Cerebellar nuclear complex (tissue), 1 donor: ENCODE data around the gene BICDL1.
"Not testable (repeated sequence)": the region's sequence is repeated elsewhere in the genome, so short reads cannot be mapped to it uniquely, and the experiment has no call there.

Experiments used
- DNase-seq, 2 experiments: peaks; one replicate each; lab custom pipeline; 2025; lab: John Stamatoyannopoulos, UW

The BICDL1 gene, protein sequence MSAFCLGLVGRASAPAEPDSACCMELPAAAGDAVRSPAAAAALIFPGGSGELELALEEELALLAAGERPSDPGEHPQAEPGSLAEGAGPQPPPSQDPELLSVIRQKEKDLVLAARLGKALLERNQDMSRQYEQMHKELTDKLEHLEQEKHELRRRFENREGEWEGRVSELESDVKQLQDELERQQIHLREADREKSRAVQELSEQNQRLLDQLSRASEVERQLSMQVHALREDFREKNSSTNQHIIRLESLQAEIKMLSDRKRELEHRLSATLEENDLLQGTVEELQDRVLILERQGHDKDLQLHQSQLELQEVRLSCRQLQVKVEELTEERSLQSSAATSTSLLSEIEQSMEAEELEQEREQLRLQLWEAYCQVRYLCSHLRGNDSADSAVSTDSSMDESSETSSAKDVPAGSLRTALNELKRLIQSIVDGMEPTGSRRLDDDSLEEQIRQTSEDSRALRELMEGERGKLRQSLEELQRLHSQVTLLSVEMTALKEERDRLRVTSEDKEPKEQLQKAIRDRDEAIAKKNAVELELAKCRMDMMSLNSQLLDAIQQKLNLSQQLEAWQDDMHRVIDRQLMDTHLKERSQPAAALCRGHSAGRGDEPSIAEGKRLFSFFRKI

DNA sequence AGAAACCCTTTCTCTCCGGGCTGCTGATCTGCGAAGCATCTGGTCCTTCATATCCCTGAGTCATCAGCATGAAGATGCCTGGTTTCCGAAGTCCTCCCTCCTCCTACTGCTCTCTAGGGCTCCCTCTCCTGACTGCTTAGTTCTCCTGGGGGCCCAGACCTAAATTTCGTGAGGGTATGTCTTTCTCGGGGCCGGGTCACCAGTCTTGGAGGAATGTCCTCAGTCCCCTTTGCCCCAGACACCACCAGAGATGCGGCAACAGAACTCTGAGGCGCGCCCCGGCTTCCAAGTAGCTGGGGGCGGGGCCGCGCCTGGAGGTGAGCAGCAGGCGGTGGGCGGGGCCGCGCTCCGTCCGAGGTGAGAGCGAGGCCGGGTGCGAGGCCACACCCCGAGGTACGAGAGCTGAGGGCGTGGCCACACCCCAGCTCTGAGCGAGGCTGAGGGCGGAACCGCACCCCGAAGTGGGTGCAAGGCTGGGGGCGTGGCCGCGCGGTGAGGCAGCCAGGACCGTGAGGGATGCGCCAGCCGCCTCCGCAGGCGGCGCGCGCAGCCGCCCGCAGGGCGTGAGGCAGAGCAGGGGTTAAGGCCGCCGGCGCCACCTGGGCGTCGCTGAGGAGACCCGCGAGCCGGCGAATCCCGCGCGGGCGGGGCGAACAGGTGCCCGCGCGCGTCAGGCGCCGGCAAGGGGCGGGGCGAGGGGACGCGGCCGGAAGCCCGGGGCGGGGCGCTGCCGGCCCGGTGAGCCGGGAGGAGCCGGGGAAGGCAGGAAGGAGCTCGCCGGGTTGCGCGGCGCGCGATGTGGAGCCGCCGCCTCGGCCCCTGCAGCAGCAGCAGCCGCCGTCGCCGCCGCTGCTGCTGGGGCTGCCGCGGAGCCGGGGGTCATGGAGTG, at the start of gene BICDL1:
BICDL1 (plus strand) TSS at position 765 of the 889 bp plus-strand sequence. CDS start 633 bp downstream, outside the sequence.
- DNase-seq: peak; percentile 43 to 69

DNA sequence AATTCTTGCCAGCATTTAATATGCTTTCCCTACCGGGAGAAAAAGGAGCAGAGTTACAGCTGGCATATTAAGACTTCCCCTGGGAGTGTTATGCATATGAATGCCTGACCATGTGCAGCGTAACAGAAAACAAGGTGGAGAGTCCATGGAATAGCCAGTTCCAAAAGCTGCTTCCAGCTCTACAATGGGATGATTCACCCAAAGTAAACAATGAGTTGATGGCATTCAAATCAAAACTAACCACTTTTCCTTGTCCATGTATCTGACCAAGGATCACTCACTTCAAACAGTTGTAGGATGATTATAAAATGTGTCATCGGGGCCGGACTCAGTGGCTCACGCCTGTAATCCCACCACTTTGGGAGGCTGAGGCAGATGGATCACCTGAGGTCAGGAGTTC, 48.1 kb upstream of the BICDL1 start:
- no peak for DNase-seq

DNA sequence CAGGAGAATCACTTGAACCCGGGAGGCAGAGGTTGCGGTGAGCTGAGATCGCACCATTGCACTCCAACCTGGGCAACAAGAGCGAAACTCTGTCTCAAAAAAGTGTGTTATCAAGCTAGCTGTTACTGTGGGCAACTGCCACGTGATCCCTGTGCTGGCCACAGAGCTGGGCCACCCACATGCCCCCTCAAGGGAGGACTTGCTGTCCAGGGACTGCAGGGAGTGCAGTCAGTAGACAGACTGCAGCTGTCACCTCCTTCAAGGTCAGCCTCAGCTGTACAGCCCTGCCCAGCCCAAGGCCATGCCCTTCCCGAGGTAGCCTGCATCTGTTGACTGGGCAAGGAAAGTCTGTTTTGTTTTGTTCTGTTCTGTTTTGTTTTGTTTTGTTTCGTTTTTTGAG, 46.6 kb upstream of the BICDL1 start:
- no peak for DNase-seq

DNA sequence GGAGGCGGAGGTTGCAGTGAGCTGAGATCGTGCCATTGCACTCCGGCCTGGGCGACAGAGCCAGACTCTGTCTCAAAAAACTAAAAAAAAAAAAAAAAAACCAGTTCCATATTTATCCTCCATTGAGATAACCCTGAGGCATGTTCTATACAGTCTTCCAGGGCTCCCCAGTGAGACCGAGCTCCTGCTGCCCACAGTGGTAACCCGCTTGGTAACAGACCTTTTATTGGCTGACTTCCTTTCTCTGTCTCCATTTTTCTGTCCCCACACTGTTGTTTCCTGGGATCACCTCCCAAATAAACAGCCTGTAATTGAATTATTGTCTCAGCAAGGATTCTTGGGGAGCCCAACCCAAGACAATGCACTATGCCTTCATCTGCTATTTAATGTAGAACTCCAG, 42.8 kb upstream of the BICDL1 start:
- no peak for DNase-seq

DNA sequence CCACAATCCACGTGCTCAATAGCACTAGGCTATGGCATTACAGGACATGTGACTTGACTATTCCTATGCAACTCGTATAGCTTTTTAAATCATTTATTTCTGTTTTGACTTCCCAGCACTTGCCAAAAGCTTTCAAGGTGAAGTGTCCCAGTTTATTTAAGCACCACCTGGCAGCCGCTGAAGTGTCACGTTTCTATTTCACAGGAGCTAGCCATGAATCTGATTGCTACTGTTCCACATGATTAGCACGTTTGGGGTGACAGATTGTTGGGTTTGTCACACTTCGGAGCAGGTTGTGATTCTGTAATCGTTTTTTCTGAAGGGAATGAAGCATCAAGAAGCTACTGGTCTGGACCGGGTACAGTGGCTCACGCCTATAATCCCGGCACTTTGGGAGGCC, 39.9 kb upstream of the BICDL1 start:
- no peak for DNase-seq

DNA sequence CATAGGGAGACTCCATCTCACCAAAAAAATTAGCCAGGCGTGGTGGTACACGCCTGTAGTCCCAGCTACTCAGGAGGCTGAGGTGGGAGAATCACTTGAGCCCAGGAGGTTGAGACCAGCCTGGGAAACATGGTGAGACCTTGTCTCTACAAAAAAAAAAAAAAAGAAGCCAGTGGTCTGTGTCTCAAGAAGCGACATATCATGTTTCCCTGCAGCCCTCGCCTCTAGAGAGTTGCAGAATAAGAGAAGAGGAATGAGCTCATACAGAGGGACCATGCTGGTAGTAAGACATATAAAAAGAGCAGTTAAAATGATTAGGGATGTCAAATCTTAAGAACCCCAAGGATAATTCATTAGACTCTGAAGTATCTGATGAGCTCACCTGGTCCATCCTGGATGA, 39.4 kb upstream of the BICDL1 start:
- no peak for DNase-seq

DNA sequence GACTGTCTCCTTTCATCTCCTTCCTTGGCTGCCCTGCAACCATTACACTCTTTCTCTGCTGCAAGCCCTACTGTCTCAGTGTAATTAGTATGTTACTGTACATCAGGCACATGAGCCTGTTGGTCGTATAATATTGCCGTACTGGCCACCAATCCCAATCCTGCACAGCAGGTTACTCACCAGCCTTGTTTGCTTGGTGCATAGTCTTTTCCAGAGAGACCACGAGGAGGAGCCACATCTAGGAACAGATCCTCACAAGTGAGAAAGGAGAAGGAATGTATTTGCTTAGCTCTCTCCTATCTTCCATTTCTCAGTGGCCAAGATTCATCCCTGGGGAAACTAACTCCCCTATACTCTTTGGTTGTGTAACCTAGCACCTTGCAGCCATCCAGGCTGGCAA, 33.0 kb upstream of the BICDL1 start:
- DNase-seq: no peak

DNA sequence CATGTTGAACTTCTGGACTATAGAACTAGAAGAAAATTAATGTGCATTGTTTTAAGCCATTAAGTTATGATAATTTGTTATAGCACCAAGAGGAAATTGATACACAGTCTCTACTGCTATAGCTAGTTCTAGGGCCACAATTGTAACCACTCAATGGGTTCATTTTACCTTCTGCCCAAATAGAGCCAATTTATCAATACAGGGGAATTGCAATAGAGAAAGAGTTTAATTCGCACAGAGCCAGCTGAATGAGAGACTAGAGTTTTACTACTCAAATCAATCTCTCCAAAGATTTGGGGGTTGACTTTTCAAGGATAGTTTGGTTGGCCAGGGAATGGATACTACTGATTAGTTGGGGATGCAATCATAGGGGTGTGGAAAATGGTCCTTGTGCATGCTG, 31.9 kb upstream of the BICDL1 start:
- no peak for DNase-seq

DNA sequence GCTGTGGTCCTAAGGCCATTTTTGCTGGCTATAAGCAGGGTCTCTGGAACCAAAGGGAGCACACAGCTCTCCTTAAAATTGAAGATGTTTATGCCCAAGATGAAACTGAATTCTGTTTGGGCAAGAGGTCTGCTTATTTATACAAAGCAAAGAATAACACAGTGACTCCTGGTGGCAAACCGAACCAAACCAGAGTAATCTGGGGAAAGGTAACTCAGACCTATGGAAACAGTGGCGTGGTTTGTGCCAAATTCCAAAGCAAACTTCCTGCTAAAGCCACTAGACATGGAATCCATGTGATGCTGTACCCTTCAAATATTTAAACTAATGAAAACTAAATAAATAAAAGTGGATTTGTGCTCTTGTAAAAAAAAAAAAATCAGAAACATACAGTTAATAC, 29.6 kb upstream of the BICDL1 start:
- DNase-seq: no peak

DNA sequence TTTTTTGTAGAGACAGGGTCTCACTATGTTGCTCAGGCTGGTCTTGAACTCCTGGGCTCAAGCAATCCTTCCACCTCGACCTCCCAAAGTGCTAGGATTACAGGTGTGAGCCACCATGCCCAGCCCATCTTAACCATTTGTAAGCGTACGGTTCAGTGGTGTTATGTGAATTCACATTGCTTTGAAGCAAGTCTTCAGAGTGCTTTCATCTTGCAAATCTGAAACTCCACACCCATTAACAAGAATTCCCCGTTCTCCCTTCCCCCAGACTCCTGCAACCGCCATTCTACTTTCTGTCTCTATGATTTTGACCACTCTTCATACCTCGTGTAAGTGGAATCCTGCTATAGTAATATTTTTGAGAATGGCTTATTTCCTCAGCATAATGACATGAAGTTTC, 24.9 kb upstream of the BICDL1 start:
- DNase-seq: no peak

DNA sequence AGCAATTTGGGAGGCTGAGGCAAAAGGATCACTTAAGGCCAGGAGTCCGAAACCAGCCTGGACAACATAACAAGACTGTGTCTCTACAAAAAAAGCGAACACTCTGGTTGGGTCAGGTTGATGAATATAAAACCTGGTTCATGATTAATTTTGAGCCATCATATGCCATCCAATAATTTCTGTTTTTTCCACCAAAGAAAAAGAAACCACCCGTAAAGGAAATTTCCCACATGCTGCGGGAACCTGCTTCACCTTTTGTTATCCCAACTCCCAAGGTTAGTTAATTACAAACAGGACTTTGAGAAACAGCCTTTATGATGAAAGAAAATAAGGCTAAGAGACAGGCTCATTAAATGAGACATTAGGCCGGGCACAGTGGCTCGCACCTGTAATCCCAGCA, 24.1 kb upstream of the BICDL1 start:
- DNase-seq: no peak

DNA sequence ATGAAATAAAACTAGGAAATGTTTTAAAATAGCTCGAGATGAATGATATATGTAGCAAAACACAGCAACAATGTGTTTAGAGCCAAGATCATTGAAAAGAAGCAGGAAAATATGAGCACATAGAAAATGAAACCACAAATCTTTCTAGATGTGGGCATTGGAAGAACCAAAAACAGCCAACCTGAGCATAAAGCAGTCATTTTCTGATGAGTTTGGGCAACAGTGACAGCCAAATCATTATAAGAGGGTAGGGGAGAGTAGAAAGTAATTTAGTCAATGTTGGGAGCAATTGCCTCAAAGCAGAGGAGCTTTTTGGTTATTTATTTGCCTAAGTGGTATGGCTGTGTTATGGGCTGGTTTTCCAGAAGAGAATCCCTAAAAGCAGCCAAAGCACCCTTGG, 8.8 kb upstream of the BICDL1 start:
- DNase-seq: no peak

DNA sequence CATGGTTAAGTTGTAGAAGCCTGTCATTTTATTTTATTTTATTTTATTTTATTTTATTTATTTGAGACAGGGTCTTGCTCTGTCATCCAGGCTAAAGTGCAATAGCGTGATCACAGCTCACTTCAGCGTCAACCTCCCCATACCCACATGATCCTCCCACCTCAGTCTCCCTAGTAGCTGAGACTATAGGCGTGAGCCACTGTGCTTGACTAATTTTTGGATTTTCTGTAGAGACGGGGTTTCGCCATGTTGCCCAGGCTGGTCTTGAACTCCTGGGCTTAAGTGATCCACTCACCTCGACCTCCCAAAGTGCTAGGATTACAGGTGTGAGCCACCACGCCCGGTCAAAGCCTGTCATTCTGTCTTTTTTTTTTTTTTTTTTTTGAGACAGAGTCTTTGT, 8.3 kb upstream of the BICDL1 start:
- not testable (repeated sequence) for DNase-seq

DNA sequence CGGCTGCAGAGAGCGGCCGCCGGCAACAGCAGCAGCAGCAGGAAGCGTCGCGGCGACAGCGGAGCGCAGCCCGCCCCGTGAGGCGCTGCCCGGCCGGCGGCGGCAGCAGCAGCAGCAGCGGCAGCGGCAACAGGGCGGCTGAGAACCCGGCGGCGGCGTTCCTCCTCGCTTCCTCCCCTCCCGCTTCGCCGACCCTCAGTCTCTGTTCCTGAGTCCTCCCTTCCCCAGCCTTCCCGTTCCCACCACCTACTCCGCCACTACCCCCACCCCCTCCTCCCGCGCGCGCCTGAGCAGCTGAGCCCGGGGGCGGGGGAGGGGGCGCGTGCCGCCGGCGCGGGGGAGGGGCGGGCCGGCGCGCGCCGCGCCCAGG, 310 bp downstream of the BICDL1 start:
- DNase-seq: no peak

DNA sequence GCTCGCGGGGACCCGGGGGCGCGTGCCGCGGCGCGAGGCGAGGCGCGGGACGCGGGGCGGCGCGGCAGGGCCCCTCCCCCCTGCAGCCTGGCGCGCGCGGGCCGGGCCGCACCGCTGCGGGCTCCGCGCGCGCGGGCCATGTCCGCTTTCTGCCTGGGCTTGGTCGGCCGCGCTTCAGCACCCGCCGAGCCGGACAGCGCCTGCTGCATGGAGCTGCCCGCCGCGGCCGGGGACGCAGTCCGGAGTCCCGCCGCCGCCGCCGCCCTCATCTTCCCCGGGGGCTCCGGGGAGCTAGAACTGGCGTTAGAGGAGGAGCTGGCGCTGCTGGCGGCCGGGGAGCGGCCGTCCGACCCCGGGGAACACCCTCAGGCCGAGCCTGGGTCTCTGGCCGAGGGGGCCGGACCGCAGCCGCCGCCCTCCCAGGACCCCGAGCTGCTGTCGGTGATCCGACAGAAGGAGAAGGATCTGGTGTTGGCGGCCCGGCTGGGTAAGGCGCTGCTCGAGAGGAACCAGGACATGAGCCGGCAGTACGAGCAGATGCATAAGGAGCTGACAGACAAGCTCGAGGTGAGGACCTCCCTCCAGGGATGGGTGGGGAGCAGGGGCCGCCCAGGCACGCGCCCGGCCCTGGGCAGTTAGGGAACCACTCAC, 820 bp downstream of the BICDL1 start:
- DNase-seq: no peak

DNA sequence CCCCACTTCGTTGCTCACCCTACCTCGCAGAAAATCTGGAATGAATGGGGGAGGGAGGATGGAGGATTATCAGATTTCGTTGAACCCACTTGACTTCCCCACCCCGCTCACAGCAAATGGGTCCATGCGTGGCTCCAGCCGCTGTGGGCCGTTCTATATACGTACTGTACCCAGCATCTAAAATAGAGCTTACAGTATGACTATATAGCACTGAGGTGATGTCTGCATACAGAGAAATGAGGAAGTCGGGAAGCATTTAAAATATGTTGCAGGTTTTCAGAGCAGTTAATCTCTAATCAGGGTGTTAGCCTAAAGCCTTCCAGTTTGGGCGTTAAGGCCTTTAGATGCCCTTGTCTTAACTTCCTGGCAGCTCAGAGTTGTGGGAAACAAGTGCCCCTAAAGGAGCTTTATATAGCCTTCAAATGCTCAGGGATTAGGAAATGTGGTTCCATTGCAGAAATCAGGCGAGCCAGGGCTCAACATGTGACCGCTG, 1.4 kb downstream of the BICDL1 start:
- DNase-seq: no peak

DNA sequence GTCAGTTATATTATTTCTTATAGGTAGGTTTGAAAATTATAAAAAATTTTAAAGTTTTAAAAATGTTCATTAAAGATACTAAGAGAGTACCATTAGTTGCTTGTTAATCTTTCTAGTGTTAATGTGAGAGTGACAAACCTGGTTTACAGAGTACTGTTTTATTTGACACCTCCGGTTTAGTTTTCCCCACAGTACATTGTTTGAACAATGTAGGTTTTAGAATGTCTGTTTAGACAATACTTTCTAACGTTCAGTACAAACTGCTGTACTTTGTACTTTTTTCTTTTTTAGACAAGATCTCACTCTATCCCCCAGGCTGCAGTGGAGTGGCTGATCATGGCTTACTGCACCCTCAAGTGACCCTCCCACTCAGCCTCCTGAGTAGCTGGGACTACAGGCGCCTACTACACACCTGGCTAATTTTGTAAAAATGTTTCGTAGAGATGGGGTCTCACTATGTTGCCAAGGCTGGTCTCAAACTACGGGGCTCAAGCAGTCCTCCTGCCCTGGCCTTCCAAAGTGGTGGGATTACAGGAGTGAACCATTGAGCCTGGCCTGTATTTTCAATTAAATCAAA, 3.2 kb downstream of the BICDL1 start:
- DNase-seq: no peak

DNA sequence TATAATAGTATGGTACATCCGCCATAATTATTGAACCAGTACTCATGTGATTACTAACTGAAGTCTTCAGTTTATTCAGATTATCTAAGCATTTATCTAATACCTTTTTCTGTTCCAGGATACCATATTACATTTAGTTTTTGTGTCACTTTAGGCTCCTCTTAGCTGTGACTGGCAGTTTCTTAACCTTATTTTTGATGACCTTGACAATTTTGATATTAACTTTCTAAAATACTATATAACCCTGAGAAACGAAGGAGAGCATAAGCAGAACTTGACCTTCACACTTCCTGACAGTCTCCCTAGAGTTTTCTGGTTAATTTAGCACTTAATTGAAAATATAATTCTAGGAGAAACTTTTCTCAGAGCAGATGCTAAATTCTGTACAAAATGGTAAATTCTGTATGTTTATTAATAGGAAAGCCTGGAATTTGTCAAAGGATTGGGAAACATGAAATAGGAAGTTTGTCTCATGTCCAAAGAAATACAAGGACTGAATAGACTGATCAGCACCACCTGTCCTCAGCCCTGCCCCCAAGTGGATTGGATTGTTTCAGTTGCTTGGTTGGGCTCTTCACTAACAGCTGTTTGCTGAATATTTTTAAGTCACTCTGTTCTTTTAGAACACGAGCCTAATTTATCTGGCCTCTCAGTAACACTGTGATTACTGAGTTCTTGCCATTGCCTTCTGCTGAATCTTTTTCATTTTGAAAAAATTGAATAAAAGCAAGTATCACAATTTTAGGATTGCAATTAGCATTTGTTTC, 6.0 kb downstream of the BICDL1 start:
- DNase-seq: no peak

DNA sequence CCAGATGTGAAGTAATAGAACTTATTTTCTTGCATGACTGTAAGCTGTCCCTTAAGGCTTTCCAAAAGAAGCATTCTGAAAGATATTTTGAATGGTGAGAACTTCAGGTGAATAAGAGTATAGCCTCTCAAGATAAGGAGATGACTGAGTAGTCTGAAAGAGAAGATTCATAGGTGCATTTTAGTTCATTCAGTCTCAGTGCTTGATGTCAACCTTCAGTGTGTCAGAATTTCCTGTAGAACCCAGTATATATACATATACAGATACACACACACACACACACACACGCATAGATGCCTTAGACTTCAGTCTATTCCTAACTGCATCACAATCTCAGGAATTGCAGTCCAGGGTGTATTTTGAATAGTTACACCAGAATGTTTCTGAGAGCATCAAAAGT, 7.4 kb downstream of the BICDL1 start:
- no peak for DNase-seq

DNA sequence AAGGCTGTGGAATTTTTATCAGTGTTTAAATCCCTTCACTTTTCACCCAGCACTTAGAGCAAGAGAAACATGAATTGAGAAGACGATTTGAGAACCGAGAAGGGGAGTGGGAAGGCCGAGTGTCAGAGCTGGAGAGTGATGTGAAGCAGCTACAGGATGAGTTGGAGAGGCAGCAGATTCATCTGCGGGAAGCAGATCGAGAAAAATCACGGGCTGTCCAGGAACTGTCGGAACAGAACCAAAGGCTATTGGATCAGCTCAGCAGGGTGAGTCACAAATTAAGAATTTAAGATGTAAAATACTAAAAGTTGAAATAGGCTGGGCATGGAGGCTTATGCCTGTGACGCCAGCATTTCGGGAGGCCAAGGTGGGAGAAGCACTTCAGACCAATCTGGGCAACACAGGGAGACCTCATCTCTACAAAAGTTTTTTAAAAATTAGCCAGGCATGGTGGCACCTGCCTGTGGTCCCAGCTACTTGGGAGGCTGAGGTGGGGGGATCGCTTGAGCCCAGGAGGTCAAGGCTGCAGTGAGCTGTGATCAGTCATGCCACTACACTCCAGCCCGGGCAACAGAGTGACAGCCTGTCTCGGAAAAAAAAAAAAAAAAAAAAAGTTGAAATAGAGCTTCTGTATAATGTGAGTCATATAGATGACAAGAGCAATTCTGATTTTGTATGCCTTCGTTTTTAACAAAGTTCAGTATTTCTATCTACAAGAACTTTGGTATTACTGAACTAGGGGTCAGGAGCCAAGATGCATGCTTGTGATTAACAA, 9.6 kb downstream of the BICDL1 start:
- no peak for DNase-seq
